Muscle of arm (tissue), 12 donors: ENCODE results near the gene ARHGAP4. TPM values are rescaled to one million over a fixed set of nuclear protein-coding genes. Genes with fewer than 3 reads are reported as not detected.
A peak's percentile ranks its signal among the peaks of the same experiment; 100 is the strongest.

Experiments
- DNase-seq: peaks from one replicate; pipeline ENCODE4 v3.0.0-alpha.2; 2013
- polyA plus RNA-seq, 12 donors: library from polyadenylated mRNA; unstranded; fragments of 120-200 nt; gene quantifications; one replicate each; pipeline ENCODE4 v1.2.1, GENCODE V29; 2013; ENCODE audit not compliant: insufficient read length in 12 of 12

The ARHGAP4 gene
- polyA plus RNA-seq, 12 donors, result 13.9 to 84.8 (median 18.2) TPM; not detected in 1

- DNase-seq, result no peak
Observed at GRCh38 chrX:153945956-153946943, 20.2 kb upstream of the ARHGAP4 start.

- no peak for DNase-seq
Observed at GRCh38 chrX:153944800-153945150, 18.7 kb upstream of the ARHGAP4 start.

- no peak for DNase-seq
Observed at GRCh38 chrX:153944140-153944799, 18.2 kb upstream of the ARHGAP4 start, which contains the start of gene RENBP. Gene RENBP (minus strand): TSS chrX:153944643. CDS start chrX:153944610, 33 bp downstream.

- DNase-seq, result no peak
Observed at GRCh38 chrX:153941336-153942252, 15.5 kb upstream of the ARHGAP4 start.

- DNase-seq, result no peak
Observed at GRCh38 chrX:153939573-153939972, 13.5 kb upstream of the ARHGAP4 start.

- DNase-seq, result no peak
Observed at GRCh38 chrX:153938226-153938786, 12.2 kb upstream of the ARHGAP4 start.

- DNase-seq, result no peak
Observed at GRCh38 chrX:153937056-153937455, 11.0 kb upstream of the ARHGAP4 start.

GRCh38 chrX:153935326-153935851 is 9.3 kb upstream of the ARHGAP4 start:
- no peak for DNase-seq

GRCh38 chrX:153934762-153935325 is 8.8 kb upstream of the ARHGAP4 start, which contains the start of gene NAA10:
Gene NAA10 (minus strand): TSS chrX:153935037. CDS start chrX:153934904, 133 bp downstream.
- DNase-seq, result peak; percentile 60

GRCh38 chrX:153934148-153934761 is 8.2 kb upstream of the ARHGAP4 start:
- DNase-seq, result no peak

GRCh38 chrX:153933748-153934147 is 7.7 kb upstream of the ARHGAP4 start:
- DNase-seq, result no peak

- DNase-seq, result no peak
Observed at GRCh38 chrX:153932220-153932915, 6.3 kb upstream of the ARHGAP4 start.

- no peak for DNase-seq
Observed at GRCh38 chrX:153931748-153932147, 5.7 kb upstream of the ARHGAP4 start.

GRCh38 chrX:153931151-153931550 is 5.1 kb upstream of the ARHGAP4 start:
- no peak for DNase-seq

- no peak for DNase-seq
Observed at GRCh38 chrX:153930011-153930910, 4.2 kb upstream of the ARHGAP4 start.

GRCh38 chrX:153929576-153929975 is 3.5 kb upstream of the ARHGAP4 start:
- DNase-seq, result no peak

- no peak for DNase-seq
Observed at GRCh38 chrX:153928846-153929245, 2.8 kb upstream of the ARHGAP4 start.
